ENCODE data around the gene CYB5B.

CYB5B gene

DNA sequence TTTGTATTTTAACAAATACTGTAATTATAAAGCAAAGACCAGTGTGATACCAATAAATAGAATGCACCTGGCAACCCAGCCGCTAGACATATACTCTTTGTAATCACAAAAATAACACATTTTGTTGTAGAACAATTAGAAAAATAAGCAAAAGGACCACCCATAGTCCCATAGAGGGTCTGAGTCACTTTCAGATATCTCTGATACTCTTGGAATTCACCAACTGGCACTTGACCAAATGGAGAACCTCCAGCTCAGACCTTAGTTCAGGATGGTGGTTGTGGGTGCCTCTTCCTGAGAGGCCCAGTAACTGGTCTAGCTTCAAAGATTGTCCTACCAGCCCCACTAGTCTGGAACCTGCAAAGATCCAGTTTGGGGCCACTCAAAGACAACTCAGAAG is 37.8 kb upstream of the CYB5B start:
- TF ChIP-seq, protein P1, sequence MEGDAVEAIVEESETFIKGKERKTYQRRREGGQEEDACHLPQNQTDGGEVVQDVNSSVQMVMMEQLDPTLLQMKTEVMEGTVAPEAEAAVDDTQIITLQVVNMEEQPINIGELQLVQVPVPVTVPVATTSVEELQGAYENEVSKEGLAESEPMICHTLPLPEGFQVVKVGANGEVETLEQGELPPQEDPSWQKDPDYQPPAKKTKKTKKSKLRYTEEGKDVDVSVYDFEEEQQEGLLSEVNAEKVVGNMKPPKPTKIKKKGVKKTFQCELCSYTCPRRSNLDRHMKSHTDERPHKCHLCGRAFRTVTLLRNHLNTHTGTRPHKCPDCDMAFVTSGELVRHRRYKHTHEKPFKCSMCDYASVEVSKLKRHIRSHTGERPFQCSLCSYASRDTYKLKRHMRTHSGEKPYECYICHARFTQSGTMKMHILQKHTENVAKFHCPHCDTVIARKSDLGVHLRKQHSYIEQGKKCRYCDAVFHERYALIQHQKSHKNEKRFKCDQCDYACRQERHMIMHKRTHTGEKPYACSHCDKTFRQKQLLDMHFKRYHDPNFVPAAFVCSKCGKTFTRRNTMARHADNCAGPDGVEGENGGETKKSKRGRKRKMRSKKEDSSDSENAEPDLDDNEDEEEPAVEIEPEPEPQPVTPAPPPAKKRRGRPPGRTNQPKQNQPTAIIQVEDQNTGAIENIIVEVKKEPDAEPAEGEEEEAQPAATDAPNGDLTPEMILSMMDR (IDR thresholded peaks at IDR 0.05; ENCODE audit: low read depth, low read length) = no peak
- H3K4me3 ChIP-seq (ENCODE audit: low read depth, low read length) = no peak overlapping the region

DNA sequence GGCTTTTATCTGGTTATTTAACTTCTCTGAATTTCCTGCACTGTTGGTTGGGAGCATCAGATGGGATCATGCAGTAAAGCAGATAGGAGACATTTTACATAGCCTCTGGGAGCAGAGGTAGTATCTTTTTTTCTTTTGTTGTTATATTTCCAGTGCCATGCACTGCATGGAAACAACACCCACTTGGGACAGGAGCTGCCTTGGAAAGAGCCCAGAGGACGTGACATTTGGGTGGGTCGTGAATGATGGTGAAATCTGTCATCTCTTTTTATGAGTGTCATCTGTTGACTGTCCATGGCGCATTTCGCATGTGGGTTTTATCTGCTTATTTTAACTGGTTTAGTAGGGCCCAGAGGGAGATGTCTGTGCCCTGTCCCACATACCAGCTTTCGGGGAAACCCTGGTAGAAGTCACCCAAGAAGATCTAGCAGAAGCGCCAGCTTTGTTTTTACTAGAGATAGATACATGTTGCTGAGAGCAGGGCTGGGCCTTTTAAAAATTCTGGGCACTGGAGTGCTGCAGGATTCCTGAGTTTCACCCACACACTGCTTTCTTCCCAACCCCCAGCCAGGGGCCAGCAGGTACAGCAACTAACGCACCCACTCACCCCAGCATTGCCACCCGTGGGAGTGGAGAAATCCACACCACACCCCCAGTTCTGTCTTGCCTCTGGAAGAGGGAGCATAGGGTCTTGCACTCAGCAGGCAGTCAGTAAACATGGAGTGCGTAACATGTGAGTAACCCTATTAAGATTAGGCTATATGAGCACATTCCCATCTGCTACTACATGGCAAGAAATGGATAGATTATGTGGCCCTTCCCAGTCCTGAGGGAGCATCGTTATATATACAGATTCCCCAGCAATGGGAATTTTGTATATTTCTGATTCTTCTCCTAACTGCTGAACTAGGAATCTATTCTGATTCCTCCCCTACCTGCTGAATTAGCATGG is 30.2 kb upstream of the CYB5B start:
- no peak overlapping the region for H3K4me3 ChIP-seq (ENCODE audit: low read depth, low read length)
- TF ChIP-seq, protein P1 (IDR thresholded peaks at IDR 0.05; ENCODE audit: low read depth, low read length) = no peak

DNA sequence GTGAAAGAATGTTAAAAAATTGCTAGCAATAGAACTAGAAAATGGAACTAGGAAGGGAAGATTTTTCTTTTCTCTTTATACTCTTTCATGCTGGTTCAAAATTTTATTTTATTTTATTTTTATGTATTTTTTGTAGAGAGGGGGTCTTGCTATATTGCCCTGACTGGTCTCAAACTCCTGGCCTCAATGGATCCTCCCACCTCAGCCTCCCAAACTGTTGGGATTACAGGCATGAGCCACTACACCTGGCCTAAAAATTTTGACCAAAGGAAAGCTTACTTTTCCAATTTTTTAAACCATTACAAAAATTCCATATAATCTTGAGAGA is 28.6 kb upstream of the CYB5B start:
- TF ChIP-seq, protein P1 (IDR thresholded peaks at IDR 0.05; ENCODE audit: low read depth, low read length) = no peak
- no peak overlapping the region for H3K4me3 ChIP-seq (ENCODE audit: low read depth, low read length)

DNA sequence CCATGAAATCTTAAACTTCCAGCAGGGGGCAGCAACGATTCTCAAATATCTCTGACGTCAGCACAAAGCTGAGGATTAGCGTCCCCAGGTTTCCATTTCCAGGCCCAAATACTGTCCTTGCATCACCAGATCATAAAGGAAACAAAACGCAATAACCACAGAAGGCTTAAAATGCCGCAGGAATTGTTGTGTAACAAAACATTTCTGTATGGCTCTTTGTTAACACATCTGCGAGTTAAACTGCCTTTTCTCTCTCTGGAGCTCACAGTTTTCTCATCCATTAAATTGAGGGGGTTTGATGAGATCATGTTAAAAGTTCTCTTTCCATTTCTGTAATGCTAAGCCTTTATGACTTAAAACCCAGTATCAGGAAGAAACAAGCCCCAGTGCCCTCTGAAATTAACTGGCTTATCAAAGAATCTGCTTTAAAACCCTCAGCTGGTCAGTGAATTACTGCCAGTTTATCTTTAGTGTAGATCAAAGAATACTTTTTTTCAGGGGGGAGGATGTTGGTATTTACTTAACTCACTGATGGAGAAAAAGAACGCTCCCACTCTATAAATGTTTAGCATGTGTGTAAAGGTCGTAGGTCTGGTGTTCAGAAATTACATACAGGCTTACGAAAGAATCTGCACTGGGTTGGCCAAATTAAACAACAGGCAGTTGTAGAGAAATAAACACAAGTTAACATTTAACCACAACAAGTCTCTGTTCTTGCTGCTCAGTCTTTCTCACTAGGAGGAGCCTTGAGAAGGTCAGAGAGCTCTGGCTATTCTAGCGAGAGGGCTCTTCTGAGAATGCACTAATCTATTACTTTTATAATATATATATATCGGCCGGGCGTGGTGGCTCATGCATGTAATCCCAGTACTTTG is 28.0 kb upstream of the CYB5B start:
- TF ChIP-seq, protein P1 (IDR thresholded peaks at IDR 0.05; ENCODE audit: low read depth, low read length) = 0 out of 2 replicates have a peak, but pooled peaks have one; percentile 28
- H3K4me3 ChIP-seq (ENCODE audit: low read depth, low read length) = peak overlapping the region; percentile 29; the same call in 1 of the 2 replicates

DNA sequence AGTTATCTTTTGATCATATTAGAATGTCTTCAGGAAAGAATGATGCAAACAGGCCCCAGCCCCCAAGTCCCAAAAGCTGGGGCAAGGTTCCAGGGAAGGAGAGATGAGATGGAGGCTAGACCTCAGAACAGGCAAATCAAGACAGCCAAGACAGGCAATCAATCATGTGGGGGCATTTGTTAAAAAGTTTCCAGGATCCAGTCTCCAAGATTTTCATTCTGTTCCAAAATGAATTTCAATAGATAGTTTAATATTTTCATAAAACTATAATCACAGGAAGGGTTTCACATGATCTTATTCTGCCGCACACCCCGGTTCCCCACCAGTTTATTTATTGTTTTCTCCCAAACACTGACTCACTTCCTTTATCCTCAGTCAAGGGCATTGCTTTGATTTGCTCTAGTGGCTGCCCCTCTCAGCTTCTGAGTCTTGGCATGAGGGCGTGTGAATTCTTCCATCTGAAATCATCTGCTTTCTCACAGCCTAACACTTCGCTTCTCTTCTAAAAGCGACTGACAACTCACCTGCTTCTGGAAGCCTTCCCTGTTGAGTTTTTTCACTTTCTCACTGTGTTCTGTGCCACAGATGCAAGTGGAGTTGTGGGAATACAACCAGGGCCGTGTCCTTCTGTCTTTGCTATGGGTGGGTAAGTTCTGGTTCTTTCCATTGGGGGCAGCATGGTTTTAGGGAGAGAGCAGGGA is 26.4 kb upstream of the CYB5B start:
- no peak overlapping the region for H3K4me3 ChIP-seq (ENCODE audit: low read depth, low read length)
- TF ChIP-seq, protein P1 (IDR thresholded peaks at IDR 0.05; ENCODE audit: low read depth, low read length) = peak; percentile 75

DNA sequence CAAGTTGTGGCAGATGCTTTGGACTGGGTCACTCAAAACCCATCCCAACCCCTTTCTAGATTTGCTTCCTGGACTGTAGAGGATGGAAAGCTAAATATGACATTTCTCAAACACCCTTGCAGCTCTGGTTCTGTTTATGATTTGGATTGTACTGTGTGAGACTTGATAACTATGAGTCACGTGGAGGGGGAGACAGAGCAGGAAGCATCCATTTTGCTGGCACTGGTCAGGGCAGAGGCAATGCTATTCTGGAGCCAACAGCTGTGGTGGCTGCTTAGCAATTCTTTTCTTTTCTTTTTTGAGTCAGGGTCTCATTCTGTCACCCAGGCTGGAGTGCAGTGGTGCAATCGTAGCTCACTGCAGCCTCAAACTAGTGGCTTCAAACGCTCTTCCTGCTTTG is 25.1 kb upstream of the CYB5B start:
- TF ChIP-seq, protein P1 (IDR thresholded peaks at IDR 0.05; ENCODE audit: low read depth, low read length) = no peak
- H3K4me3 ChIP-seq (ENCODE audit: low read depth, low read length) = no peak overlapping the region

Data from WI38 (cell line).